ENCODE results near the gene INSYN2B.

GRCh38 chr5:169964246-169964645 is 16.0 kb downstream of the INSYN2B start:
- TF ChIP-seq CTCF (IDR thresholded peaks at IDR 0.05) = no peak
- no peak for TF ChIP-seq POLR2A (IDR thresholded peaks at IDR 0.05)
